ENCODE data around the gene RBP3.

Gene RBP3

GRCh38 chr10:47315421-47315820 is 32.7 kb upstream of the RBP3 start:
- ChIA-PET POLR2A (no interaction called here), CTCF (interaction anchor here (0.9 to 6.7 kb wide), 5 partner anchors 162 to 291 kb away, joined by 3 to 131 read pairs (median 5); no protein-coding TSS in a partner anchor)
- Histone ChIP-seq H3K9me3 (ENCODE audit: control insufficient read depth, insufficient read depth, low read depth, low read length) (no peaks in the 10 kb centered on the region), H3K27ac (ENCODE audit: extremely low read depth, low read depth, low read length) (no peak overlapping the region), H3K4me1 (ENCODE audit: control insufficient read depth, insufficient read depth, low read length) (no peaks in the 10 kb centered on the region), H3K4me3 (ENCODE audit: low read depth, low read length) (no peak overlapping the region), H3K36me3 (ENCODE audit: control insufficient read depth in 2 of 2, insufficient read depth in 1 of 2, low read length in 2 of 2) (no peaks in the 10 kb centered on the region)
- no peak for TF ChIP-seq KLF10 (tag by site-specific recombination; IDR thresholded peaks at IDR 0.05)
- no peak for TF ChIP-seq ZNF223 (tag by site-specific recombination; IDR thresholded peaks at IDR 0.05)
- TF ChIP-seq ZFP37 (tag by site-specific recombination; IDR thresholded peaks at IDR 0.05): no peak
- TF ChIP-seq, protein P1, sequence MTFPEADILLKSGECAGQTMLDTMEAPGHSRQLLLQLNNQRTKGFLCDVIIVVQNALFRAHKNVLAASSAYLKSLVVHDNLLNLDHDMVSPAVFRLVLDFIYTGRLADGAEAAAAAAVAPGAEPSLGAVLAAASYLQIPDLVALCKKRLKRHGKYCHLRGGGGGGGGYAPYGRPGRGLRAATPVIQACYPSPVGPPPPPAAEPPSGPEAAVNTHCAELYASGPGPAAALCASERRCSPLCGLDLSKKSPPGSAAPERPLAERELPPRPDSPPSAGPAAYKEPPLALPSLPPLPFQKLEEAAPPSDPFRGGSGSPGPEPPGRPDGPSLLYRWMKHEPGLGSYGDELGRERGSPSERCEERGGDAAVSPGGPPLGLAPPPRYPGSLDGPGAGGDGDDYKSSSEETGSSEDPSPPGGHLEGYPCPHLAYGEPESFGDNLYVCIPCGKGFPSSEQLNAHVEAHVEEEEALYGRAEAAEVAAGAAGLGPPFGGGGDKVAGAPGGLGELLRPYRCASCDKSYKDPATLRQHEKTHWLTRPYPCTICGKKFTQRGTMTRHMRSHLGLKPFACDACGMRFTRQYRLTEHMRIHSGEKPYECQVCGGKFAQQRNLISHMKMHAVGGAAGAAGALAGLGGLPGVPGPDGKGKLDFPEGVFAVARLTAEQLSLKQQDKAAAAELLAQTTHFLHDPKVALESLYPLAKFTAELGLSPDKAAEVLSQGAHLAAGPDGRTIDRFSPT (tag by site-specific recombination; IDR thresholded peaks at IDR 0.05): no peak

DNA sequence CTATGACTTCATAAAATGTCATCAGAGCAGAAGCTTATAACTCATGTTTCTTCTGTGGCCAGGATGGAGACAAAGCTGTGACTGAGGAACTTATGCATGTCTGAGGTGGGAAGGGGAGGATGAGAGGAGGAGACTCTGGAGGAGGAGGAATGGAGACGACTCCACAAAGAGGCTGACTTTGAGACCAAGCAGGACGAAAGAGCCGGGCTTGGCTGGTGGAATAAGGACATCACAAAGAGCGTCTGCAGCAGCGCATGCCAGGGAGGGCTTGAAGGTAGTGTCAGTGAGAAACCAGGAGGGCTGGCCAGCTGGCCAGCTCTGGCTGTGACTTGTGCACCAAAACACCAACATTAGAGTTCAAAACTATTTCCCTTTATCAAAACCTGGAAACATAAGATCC is 32.0 kb upstream of the RBP3 start:
- no peaks in the 10 kb centered on the region for H3K36me3 ChIP-seq (ENCODE audit: control insufficient read depth in 2 of 2, insufficient read depth in 1 of 2, low read length in 2 of 2)
- H3K9me3 ChIP-seq (ENCODE audit: control insufficient read depth, insufficient read depth, low read depth, low read length): no peaks in the 10 kb centered on the region
- no peak overlapping the region for H3K27ac ChIP-seq (ENCODE audit: extremely low read depth, low read depth, low read length)
- no peak overlapping the region for H3K4me3 ChIP-seq (ENCODE audit: low read depth, low read length)
- TF ChIP-seq ZNF416 (tag by site-specific recombination; IDR thresholded peaks at IDR 0.05) (no peak), ZNF610 (tag by site-specific recombination; IDR thresholded peaks at IDR 0.05; ENCODE audit: borderline replicate concordance) (no peak), ZNF19 (tag by site-specific recombination; IDR thresholded peaks at IDR 0.05; ENCODE audit: low read depth) (no peak), ZNF518A (tag by site-specific recombination; conservative IDR thresholded peaks at IDR 0.05; ENCODE audit: low read depth) (no peak), ZIC2 (tag by site-specific recombination; IDR thresholded peaks at IDR 0.05) (no peak)
- TF ChIP-seq, protein P2, sequence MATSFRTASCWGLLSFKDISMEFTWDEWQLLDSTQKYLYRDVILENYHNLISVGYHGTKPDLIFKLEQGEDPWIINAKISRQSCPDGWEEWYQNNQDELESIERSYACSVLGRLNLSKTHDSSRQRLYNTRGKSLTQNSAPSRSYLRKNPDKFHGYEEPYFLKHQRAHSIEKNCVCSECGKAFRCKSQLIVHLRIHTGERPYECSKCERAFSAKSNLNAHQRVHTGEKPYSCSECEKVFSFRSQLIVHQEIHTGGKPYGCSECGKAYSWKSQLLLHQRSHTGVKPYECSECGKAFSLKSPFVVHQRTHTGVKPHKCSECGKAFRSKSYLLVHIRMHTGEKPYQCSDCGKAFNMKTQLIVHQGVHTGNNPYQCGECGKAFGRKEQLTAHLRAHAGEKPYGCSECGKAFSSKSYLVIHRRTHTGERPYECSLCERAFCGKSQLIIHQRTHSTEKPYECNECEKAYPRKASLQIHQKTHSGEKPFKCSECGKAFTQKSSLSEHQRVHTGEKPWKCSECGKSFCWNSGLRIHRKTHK (tag by site-specific recombination; IDR thresholded peaks at IDR 0.05): no peak
- TF ChIP-seq, protein P3, sequence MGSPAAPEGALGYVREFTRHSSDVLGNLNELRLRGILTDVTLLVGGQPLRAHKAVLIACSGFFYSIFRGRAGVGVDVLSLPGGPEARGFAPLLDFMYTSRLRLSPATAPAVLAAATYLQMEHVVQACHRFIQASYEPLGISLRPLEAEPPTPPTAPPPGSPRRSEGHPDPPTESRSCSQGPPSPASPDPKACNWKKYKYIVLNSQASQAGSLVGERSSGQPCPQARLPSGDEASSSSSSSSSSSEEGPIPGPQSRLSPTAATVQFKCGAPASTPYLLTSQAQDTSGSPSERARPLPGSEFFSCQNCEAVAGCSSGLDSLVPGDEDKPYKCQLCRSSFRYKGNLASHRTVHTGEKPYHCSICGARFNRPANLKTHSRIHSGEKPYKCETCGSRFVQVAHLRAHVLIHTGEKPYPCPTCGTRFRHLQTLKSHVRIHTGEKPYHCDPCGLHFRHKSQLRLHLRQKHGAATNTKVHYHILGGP (tag by site-specific recombination; IDR thresholded peaks at IDR 0.05): no peak
- POLR2A ChIA-PET: no interaction called here
- no peaks in the 10 kb centered on the region for H3K4me1 ChIP-seq (ENCODE audit: control insufficient read depth, insufficient read depth, low read length)
- CTCF ChIA-PET: interaction anchor here (0.9 to 6.7 kb wide), 4 partner anchors 163 to 292 kb away, joined by 5 to 131 read pairs (median 7); no protein-coding TSS in a partner anchor

- CTCF ChIA-PET: interaction anchor here (2.0 kb wide), 1 partner anchor 291 kb away, joined by 9 read pairs; no protein-coding TSS in a partner anchor
- H3K27ac ChIP-seq (ENCODE audit: extremely low read depth, low read depth, low read length): no peak overlapping the region
- H3K36me3 ChIP-seq (ENCODE audit: control insufficient read depth in 2 of 2, insufficient read depth in 1 of 2, low read length in 2 of 2): no peaks in the 10 kb centered on the region
- H3K4me1 ChIP-seq (ENCODE audit: control insufficient read depth, insufficient read depth, low read length): no peaks in the 10 kb centered on the region
- no peaks in the 10 kb centered on the region for H3K9me3 ChIP-seq (ENCODE audit: control insufficient read depth, insufficient read depth, low read depth, low read length)
- POLR2A ChIA-PET: no interaction called here
- no peak overlapping the region for H3K4me3 ChIP-seq (ENCODE audit: low read depth, low read length)
- TF ChIP-seq KLF10 (tag by site-specific recombination; IDR thresholded peaks at IDR 0.05) (no peak), INSM2 (tag by site-specific recombination; IDR thresholded peaks at IDR 0.05) (no peak), PATZ1 (tag by site-specific recombination; IDR thresholded peaks at IDR 0.05) (no peak), ZNF24 (tag by site-specific recombination; IDR thresholded peaks at IDR 0.05) (no peak), ZNF211 (tag by site-specific recombination; IDR thresholded peaks at IDR 0.05; ENCODE audit: low read depth) (no peak), ZNF239 (tag by site-specific recombination; IDR thresholded peaks at IDR 0.05) (no peak), ZNF423 (tag by site-specific recombination; IDR thresholded peaks at IDR 0.05) (no peak)
These were observed 30.9 kb upstream of the RBP3 start for GRCh38 chr10:47317251-47317650.

Data from HEK293 (cell line).